A673 (cell line): ENCODE data around the gene TADA2A. TPM values are rescaled to one million over a fixed set of nuclear protein-coding genes. Genes with fewer than 3 reads are reported as not detected.
A peak's percentile ranks its signal among the peaks of the same experiment; 100 is the strongest.

Experiments
- BruUV-seq: library from RNA; stranded (reverse); fragments of 400-500 nt; replicated peaks from 2 replicates; lab custom pipeline; 2021; lab: Mats Ljungman, UMichigan
- CTCF ChIA-PET: fragments of 300-600 bp; sonication (Branson Sonifier 250); formaldehyde crosslinking; loops from one replicate; lab custom pipeline; 2022; ENCODE audit warnings: antibody characterized with exemption; lab: Charles Lee
- POLR2A ChIA-PET: fragments of 300-600 bp; sonication (Branson Sonifier 250); formaldehyde crosslinking; loops from one replicate; lab custom pipeline; 2022; ENCODE audit warnings: antibody characterized with exemption; ENCODE audit not compliant: low non-redundant PET; lab: Charles Lee
- DNase-seq: peaks from one replicate; pipeline ENCODE4 v3.0.0-alpha.2; 2015; ENCODE audit warnings: low spot score
- H3K27ac ChIP-seq: fragments of 200-600 bp; sonication (generic); 2 replicates; pipeline ENCODE4 v1.5.1; 2016; ENCODE audit warnings: mixed run types, low read depth, mild to moderate bottlenecking, mixed read lengths, antibody characterized with exemption, low read length; ENCODE audit not compliant: poor library complexity, severe bottlenecking
- H3K27me3 ChIP-seq: fragments of 200-600 bp; sonication (generic); replicated peaks from 2 replicates; pipeline ENCODE4 v1.6.1; 2017; ENCODE audit warnings: mixed run types, low read depth, mild to moderate bottlenecking, mixed read lengths, antibody characterized with exemption, low read length; ENCODE audit not compliant: insufficient read depth, poor library complexity
- H3K36me3 ChIP-seq: fragments of 200-600 bp; sonication (generic); 2 replicates; pipeline ENCODE4 v1.6.1; 2016; ENCODE audit warnings: mixed run types, mild to moderate bottlenecking, mixed read lengths, antibody characterized with exemption, low read length; ENCODE audit not compliant: insufficient read depth, poor library complexity, severe bottlenecking
- H3K4me1 ChIP-seq: fragments of 200-600 bp; sonication (generic); 2 replicates; pipeline ENCODE4 v1.6.1; 2017; ENCODE audit warnings: mixed run types, mild to moderate bottlenecking, mixed read lengths, antibody characterized with exemption, low read length; ENCODE audit not compliant: insufficient read depth, poor library complexity, severe bottlenecking
- H3K4me3 ChIP-seq: fragments of 200-600 bp; sonication (generic); 2 replicates; pipeline ENCODE4 v1.5.1; 2016; ENCODE audit warnings: low read depth, mixed run types, mild to moderate bottlenecking, mixed read lengths, low read length; ENCODE audit not compliant: poor library complexity, severe bottlenecking
- H3K9me3 ChIP-seq: fragments of 200-600 bp; sonication (generic); 2 replicates; pipeline ENCODE4 v1.6.1; 2016; ENCODE audit warnings: mixed run types, low read depth, mild to moderate bottlenecking, mixed read lengths, antibody characterized with exemption, low read length; ENCODE audit not compliant: poor library complexity, severe bottlenecking
- CTCF ChIP-seq: fragments of 300-800, 200-600 bp; sonication (generic); conservative IDR thresholded peaks from 2 replicates; pipeline ENCODE4 v1.5.1; 2017; ENCODE audit warnings: low read depth, mild to moderate bottlenecking, antibody characterized with exemption, low read length, moderate library complexity, mixed read lengths
- EZH2 ChIP-seq: fragments of 200-600 bp; sonication (generic); IDR thresholded peaks from 2 replicates; pipeline ENCODE4 v1.6.1; 2017; ENCODE audit warnings: borderline replicate concordance, low read depth, mild to moderate bottlenecking, mixed read lengths, antibody characterized with exemption, low read length; ENCODE audit not compliant: poor library complexity, severe bottlenecking
- intact Hi-C: fragments of 100-400 bp; cut with micrococcal nuclease; formaldehyde crosslinking; loops from one replicate; pipeline ENCODE4 v1.10.0; 2022; ENCODE audit not compliant: unreplicated experiment
- total RNA-seq: library from RNA; stranded (reverse); gene quantifications from 2 replicates; pipeline ENCODE4 v1.2.3, GENCODE V29; 2021

Gene TADA2A
- total RNA-seq, 1 experiment from 2014 or later = 17.9 TPM

DNA sequence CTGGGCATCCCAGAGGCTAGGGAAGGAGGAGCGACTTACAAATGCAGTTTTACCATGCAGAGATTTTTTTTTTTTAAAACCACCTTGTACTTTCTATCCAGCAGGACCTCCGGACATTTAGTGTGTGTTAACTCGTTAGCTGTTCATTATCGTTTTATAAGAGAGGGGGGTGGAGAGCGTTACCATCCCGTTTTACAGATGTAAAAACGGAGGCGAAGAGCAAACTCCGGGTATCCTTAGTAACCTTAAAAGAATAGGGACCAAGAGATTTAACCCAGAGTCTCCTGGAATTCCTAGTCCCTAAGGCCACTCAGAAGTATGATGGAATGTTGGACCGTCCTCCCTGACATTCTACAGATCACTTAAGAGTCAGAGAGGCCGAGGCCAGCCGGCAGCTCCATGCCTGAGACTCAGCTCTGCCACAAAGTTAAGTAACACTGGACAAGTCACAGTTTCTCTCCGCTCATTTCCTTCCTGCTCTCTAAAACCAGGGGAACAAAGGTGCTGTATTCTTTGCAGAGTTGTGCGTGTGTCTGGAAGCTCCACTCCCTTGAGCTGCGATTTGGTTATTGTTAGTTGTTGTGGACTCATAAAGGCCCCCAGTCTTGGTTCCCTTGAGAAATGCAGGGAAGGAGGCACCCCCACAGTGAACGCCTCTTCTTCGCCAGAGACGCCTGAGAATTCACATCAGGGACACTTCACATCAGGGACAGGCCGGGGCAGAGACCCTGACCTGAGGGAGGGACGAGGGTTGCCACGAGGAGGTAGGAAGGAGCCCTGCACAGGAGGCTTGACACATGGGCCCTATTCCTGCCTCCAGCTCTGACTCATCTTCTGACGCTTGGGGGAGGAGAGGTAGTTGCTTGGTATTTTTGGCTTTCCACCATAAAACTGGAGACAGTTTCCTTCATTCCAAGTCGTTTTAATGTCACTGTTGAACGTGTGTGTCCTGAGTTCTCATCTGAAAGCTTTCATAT lies 84.2 kb downstream of the TADA2A start:
- H3K36me3 ChIP-seq = no peaks in the 10 kb centered on the region
- TSS peak; percentile 61 for BruUV-seq
- peak overlapping the region; percentile 37 for H3K27ac ChIP-seq
- CTCF ChIA-PET = no interaction called here
- intact Hi-C loops = no loop called here
- H3K27me3 ChIP-seq = no peaks in the 10 kb centered on the region
- DNase-seq = peak; percentile 57
- TF ChIP-seq EZH2 (no peak), CTCF (no peak)
- no peaks in the 10 kb centered on the region for H3K9me3 ChIP-seq
- H3K4me1 ChIP-seq = peaks cover 13% of the 10 kb centered on the region
- H3K4me3 ChIP-seq = peak overlapping the region; percentile 65
- POLR2A ChIA-PET = no interaction called here

DNA sequence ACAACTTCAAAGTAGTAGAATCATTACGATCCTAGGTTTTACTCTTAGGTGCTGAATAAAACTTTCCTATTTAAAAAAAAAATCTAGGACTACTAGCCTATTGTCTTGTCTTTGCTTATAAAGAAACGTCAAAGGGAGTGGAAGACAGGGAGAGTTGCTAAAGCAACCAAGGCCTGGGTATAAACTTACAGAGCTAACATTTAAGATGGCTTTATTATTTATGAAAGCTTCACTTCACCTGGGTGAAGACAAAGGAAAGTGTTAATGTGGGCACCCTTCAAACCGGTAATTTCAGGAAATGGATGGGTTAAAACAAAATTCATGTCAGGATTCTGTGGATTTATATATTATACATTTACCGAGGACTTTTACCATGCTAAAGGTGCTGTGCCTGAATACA lies 85.5 kb downstream of the TADA2A start:
- H3K9me3 ChIP-seq = no peaks in the 10 kb centered on the region
- TF ChIP-seq EZH2 (no peak), CTCF (no peak)
- H3K27me3 ChIP-seq = no peaks in the 10 kb centered on the region
- DNase-seq = no peak
- no peaks in the 10 kb centered on the region for H3K36me3 ChIP-seq
- no peak overlapping the region for H3K27ac ChIP-seq
- peaks cover 13% of the 10 kb centered on the region for H3K4me1 ChIP-seq
- CTCF ChIA-PET = no interaction called here
- H3K4me3 ChIP-seq = no peak overlapping the region
- POLR2A ChIA-PET = no interaction called here
- BruUV-seq = no TSS peak
- intact Hi-C loops = no loop called here

DNA sequence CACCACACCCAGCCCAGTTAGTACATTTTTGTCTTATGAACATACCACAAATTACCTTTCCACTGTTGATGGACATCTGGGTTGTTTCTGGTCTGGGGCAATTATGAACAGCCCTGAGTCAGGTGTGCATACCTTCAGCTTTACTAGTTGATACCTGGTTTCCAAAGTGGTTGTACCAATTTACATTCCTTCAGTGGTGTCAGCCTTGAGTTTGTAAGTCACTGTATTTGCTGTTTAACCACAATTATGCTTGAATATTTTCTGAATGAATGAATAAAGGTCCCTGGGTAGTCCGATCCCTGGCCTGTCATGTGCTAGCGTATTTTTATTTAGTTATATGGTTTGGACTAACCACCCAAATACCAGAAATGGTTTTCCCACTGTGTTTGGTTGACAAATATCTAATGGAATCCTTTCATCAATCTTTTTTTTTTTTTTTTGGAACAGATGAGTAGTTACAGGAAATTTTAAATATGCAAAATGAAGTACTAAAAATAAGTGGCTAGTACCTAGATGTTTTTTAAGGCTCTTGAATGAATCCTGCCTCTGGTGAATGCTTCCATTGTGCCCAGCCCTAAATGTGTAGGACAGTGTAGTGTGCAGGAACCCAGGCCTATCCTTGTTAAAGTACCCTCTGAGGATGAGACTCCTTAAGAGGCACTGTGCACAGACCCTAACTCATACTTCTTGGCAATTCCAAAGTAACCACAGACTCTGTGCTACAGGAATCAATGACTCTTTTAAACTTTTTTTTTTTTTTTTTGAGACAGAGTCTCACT lies 86.8 kb downstream of the TADA2A start:
- H3K27ac ChIP-seq = no peak overlapping the region

More for the DNA sequence above, 86.8 kb downstream of the TADA2A start:
- no TSS peak for BruUV-seq
- no peak overlapping the region for H3K4me3 ChIP-seq
- POLR2A ChIA-PET = no interaction called here
- H3K27me3 ChIP-seq = no peaks in the 10 kb centered on the region
- H3K4me1 ChIP-seq = peaks cover 5% of the 10 kb centered on the region
- no peak for DNase-seq
- H3K9me3 ChIP-seq = no peaks in the 10 kb centered on the region
- CTCF ChIA-PET = no interaction called here
- intact Hi-C loops = no loop called here
- H3K36me3 ChIP-seq = no peaks in the 10 kb centered on the region
- TF ChIP-seq CTCF = no peak
- TF ChIP-seq EZH2 = no peak
